Measurements from ENCODE around the gene DPF3. TPM values are rescaled to one million over a fixed set of nuclear protein-coding genes. Genes with fewer than 3 reads are reported as not detected.

The DPF3 gene
- total and polyA plus RNA-seq, 8 donors: 1.4 to 3.6 (median 1.9) TPM

DNA sequence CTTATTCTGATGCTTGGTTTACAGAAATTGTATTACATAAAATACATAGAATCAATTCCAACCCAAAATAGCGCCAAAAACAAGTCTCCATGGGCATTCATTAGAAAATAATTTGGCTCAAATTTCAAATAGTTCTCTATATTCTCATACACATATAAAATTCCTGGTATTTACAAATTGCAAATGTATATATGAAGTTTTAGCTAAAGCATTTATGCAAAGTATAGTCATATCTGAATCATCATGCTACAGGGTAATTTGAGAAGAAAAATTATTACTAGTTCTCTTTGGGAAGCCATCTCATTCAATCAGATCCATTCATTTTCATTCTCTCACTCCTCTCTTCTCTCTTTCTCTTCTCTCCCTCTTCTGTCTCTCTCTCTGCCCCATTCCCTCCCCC, 257.8 kb downstream of the DPF3 start:
- Histone ChIP-seq H3K4me3 (no peak overlapping the region), H3K36me3 (no peaks in the 10 kb centered on the region), H3K9me3 (peaks cover 0 to 3% of the 10 kb centered on the region in 2 donors), H3K27ac (no peak overlapping the region), H3K27me3 (no peaks in the 10 kb centered on the region), H3K4me1 (no peaks in the 10 kb centered on the region)
- DNase-seq (no peak), ATAC-seq (no peak)
- TF ChIP-seq CTCF (IDR thresholded peaks at IDR 0.05): no peak
- intact Hi-C loops (cut with DNase I): no loop called here

GRCh38 chr14:72634691-72635616, 258.9 kb downstream of the DPF3 start:
- H3K9me3 ChIP-seq: peaks cover 0 to 3% of the 10 kb centered on the region in 2 donors
- no peak for TF ChIP-seq CTCF (IDR thresholded peaks at IDR 0.05)
- no peak overlapping the region for H3K27ac ChIP-seq
- no peaks in the 10 kb centered on the region for H3K27me3 ChIP-seq
- no peaks in the 10 kb centered on the region for H3K4me1 ChIP-seq
- H3K36me3 ChIP-seq: no peaks in the 10 kb centered on the region
- ATAC-seq (no peak), DNase-seq (no peak)
- no peak overlapping the region for H3K4me3 ChIP-seq
- intact Hi-C loops (cut with DNase I): no loop called here

DNA sequence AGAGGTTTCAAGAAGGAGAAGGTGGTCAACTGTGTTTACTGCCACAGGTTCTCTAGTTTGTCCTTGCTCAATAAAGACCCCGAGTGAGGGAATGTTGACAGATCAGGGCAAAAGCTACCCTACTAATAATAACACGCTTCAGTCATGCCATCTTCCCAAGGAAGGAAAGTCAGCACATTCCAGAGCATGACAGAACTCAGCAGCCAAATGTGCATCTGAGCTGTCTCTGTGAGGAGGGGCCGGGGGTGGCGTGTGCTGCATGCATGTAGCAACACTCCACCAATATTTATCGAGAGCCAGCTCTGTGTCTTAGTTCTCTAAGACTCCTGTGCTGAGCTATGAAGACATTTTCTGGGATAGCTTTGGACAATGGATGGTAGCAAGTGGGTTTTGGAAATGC, 260.4 kb downstream of the DPF3 start:
- Histone ChIP-seq H3K4me3 (no peak overlapping the region), H3K4me1 (no peaks in the 10 kb centered on the region), H3K27me3 (no peaks in the 10 kb centered on the region), H3K36me3 (no peaks in the 10 kb centered on the region), H3K9me3 (no peaks in the 10 kb centered on the region), H3K27ac (no peak overlapping the region)
- DNase-seq (no peak), ATAC-seq (no peak)
- no peak for TF ChIP-seq CTCF (IDR thresholded peaks at IDR 0.05)
- intact Hi-C loops (cut with DNase I): no loop called here

GRCh38 chr14:72632727-72633126, 261.2 kb downstream of the DPF3 start:
- DNase-seq (no peak), ATAC-seq (no peak)
- no peak overlapping the region for H3K27ac ChIP-seq
- no peaks in the 10 kb centered on the region for H3K27me3 ChIP-seq
- no peak overlapping the region for H3K4me3 ChIP-seq
- no peaks in the 10 kb centered on the region for H3K36me3 ChIP-seq
- TF ChIP-seq CTCF (IDR thresholded peaks at IDR 0.05): no peak
- H3K9me3 ChIP-seq: no peaks in the 10 kb centered on the region
- H3K4me1 ChIP-seq: no peaks in the 10 kb centered on the region
- intact Hi-C loops (cut with DNase I): no loop called here

- intact Hi-C loops (cut with DNase I): no loop called here
- ATAC-seq (no peak), DNase-seq (no peak)
- Histone ChIP-seq H3K27me3 (no peaks in the 10 kb centered on the region), H3K4me3 (no peak overlapping the region), H3K9me3 (peaks cover 0 to 7% of the 10 kb centered on the region in 2 donors), H3K27ac (no peak overlapping the region), H3K4me1 (no peaks in the 10 kb centered on the region), H3K36me3 (no peaks in the 10 kb centered on the region)
- no peak for TF ChIP-seq CTCF (IDR thresholded peaks at IDR 0.05)
Observed at GRCh38 chr14:72631401-72631800, 262.5 kb downstream of the DPF3 start.

Measured in left lung (tissue), 10 donors.